Smooth muscle cell (in vitro differentiated cells): ENCODE data around the gene BEND7. TPM values are rescaled to one million over a fixed set of nuclear protein-coding genes. Genes with fewer than 3 reads are reported as not detected.
"Not testable (repeated sequence)": the region's sequence is repeated elsewhere in the genome, so short reads cannot be mapped to it uniquely, and the experiment has no call there.

Source experiments
- DNase-seq: peaks from one replicate; lab custom pipeline; 2025; ENCODE audit not compliant: unreplicated experiment; lab: John Stamatoyannopoulos, UW
- H2AFZ ChIP-seq: fragments of 200-600 bp; sonication (generic); 2 replicates; pipeline ENCODE4 v1.6.0; 2016; ENCODE audit warnings: antibody characterized with exemption, low read depth, mild to moderate bottlenecking
- H3F3A ChIP-seq: fragments of 200-600 bp; sonication (generic); 2 replicates; pipeline ENCODE4 v1.6.0; 2017; ENCODE audit warnings: antibody characterized with exemption, low read depth
- H3K27ac ChIP-seq: fragments of 200-600 bp; sonication (generic); 2 replicates; pipeline ENCODE4 v1.5.1; 2016; ENCODE audit warnings: low read depth, mild to moderate bottlenecking
- H3K27me3 ChIP-seq: fragments of 200-600 bp; sonication (generic); 2 replicates; pipeline ENCODE4 v1.6.1; 2016; ENCODE audit warnings: low read depth, mild to moderate bottlenecking
- H3K36me3 ChIP-seq: fragments of 200-600 bp; sonication (generic); 2 replicates; pipeline ENCODE4 v1.5.1; 2016; ENCODE audit warnings: low read depth
- H3K4me1 ChIP-seq: fragments of 200-600 bp; sonication (generic); 2 replicates; pipeline ENCODE4 v1.5.1; 2016; ENCODE audit warnings: low read depth
- H3K4me2 ChIP-seq: fragments of 200-600 bp; sonication (generic); 2 replicates; pipeline ENCODE4 v1.6.0; 2016; ENCODE audit warnings: mild to moderate bottlenecking
- H3K4me3 ChIP-seq: fragments of 200-600 bp; sonication (generic); 2 replicates; pipeline ENCODE4 v1.5.1; 2016; ENCODE audit warnings: mild to moderate bottlenecking
- H3K79me2 ChIP-seq: fragments of 200-600 bp; sonication (generic); 2 replicates; pipeline ENCODE4 v1.6.0; 2016; ENCODE audit warnings: low read depth, mild to moderate bottlenecking
- H3K9ac ChIP-seq: fragments of 200-600 bp; sonication (generic); 2 replicates; pipeline ENCODE4 v1.6.0; 2016; ENCODE audit warnings: low read depth
- H3K9me3 ChIP-seq: fragments of 200-600 bp; sonication (generic); replicated peaks from 2 replicates; pipeline ENCODE4 v1.5.1; 2016; ENCODE audit warnings: low read depth
- H4K20me1 ChIP-seq: fragments of 200-600 bp; sonication (generic); 2 replicates; pipeline ENCODE4 v1.6.0; 2016; ENCODE audit warnings: low read depth
- CTCF ChIP-seq: fragments of 200-600 bp; sonication (generic); IDR thresholded peaks from 2 replicates; pipeline ENCODE4 v1.5.1; 2017; ENCODE audit warnings: borderline replicate concordance, mild to moderate bottlenecking, antibody characterized with exemption; ENCODE audit not compliant: insufficient read depth, poor library complexity, severe bottlenecking
- WGBS: methylation state at CpG from one replicate; pipeline ENCODE4 v1.1.7; 2016; ENCODE audit warnings: low lambda C conversion rate; 5-methylcytosine and 5-hydroxymethylcytosine counted together
- polyA plus RNA-seq: library from polyadenylated mRNA; unstranded; fragments of >200 nt; fragmentation: Nextera tagmentation; extraction: Ambion mirVana; gene quantifications from 2 replicates; pipeline ENCODE4 v1.2.1, GENCODE V29; 2016
- total RNA-seq: library from RNA; depleted of rRNA; stranded (reverse); fragments of >200 nt; gene quantifications from 2 replicates; pipeline ENCODE4 v1.2.3, GENCODE V29; 2014

BEND7 gene
- total and polyA plus RNA-seq, 2 experiments from 2014 or later = 1.7 to 5.8 TPM

DNA sequence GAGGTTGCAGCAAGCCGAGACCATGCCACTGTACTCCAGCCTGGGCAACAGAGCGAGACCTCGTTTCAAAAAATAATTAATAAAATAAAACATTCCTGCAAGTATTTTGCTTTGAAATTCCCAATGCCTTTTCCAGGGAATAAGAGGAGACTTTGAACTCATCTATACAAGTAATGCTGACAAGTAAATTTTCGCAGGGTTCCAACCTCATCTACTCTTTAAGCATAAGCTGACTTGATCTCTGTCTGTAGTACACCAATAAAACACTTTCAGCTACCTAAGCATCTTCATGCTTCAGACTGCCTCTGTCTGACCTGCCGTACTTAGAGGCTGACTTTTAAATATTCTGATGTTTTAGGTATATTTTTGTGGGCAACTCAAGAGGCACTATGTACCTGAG is 13.7 kb upstream of the BEND7 start:
- Histone ChIP-seq H3K27me3 (peaks cover 32% of the 10 kb centered on the region), H2AFZ (no peak overlapping the region), H3K79me2 (no peaks in the 10 kb centered on the region), H3K4me3 (no peak overlapping the region), H3K36me3 (no peaks in the 10 kb centered on the region), H3K4me2 (no peak overlapping the region), H3K27ac (no peak overlapping the region), H3K4me1 (no peaks in the 10 kb centered on the region), H3K9ac (no peak overlapping the region), H3F3A (no peaks in the 10 kb centered on the region), H4K20me1 (no peaks in the 10 kb centered on the region), H3K9me3 (no peaks in the 10 kb centered on the region)
- 90% methylated on average over 5 of the region's 5 CpGs for WGBS
- TF ChIP-seq CTCF = no peak
- no peak for DNase-seq

DNA sequence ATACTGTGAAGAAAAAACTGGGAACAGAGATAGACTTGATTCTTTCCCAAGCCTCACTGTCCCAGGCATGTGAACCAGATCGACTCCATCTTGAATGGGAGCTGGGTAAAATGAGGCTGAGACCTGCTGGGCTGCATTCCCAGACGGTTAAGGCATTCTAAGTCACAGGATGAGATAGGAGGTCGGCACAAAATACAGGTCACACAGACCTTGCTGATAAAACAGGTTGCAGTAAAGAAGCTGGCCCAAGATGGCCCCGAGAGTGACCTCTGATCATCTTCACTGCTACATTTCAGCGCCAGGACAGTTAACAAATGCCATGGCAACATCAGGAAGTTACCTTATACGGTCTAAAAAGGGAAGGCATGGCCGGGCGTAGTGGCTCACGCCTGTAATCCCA is 9.2 kb upstream of the BEND7 start:
- not testable (repeated sequence) for H3K79me2 ChIP-seq, H3K9me3 ChIP-seq, H3F3A ChIP-seq, H3K4me2 ChIP-seq, H4K20me1 ChIP-seq, H3K4me3 ChIP-seq, H3K4me1 ChIP-seq, H3K36me3 ChIP-seq, H3K27ac ChIP-seq, H2AFZ ChIP-seq, H3K9ac ChIP-seq, DNase-seq
- H3K27me3 ChIP-seq = peaks cover 23% of the 10 kb centered on the region
- 75% methylated on average over 9 of the region's 9 CpGs for whole genome bisulfite sequencing

- Histone ChIP-seq H3K27ac (no peak overlapping the region), H3K36me3 (no peaks in the 10 kb centered on the region), H3K9me3 (no peaks in the 10 kb centered on the region), H3K27me3 (peaks cover 15% of the 10 kb centered on the region), H3K4me2 (no peak overlapping the region), H3F3A (no peaks in the 10 kb centered on the region), H2AFZ (peak overlapping the region; percentile 4), H3K9ac (no peak overlapping the region), H4K20me1 (no peaks in the 10 kb centered on the region), H3K4me3 (no peak overlapping the region), H3K79me2 (no peaks in the 10 kb centered on the region), H3K4me1 (peaks cover 3% of the 10 kb centered on the region)
- DNase-seq = peak; percentile 4
- peak; percentile 54 for TF ChIP-seq CTCF
- WGBS = 56% methylated on average over 11 of the region's 11 CpGs
Observed at GRCh38 chr10:13536674-13537366, 8.0 kb upstream of the BEND7 start.

DNA sequence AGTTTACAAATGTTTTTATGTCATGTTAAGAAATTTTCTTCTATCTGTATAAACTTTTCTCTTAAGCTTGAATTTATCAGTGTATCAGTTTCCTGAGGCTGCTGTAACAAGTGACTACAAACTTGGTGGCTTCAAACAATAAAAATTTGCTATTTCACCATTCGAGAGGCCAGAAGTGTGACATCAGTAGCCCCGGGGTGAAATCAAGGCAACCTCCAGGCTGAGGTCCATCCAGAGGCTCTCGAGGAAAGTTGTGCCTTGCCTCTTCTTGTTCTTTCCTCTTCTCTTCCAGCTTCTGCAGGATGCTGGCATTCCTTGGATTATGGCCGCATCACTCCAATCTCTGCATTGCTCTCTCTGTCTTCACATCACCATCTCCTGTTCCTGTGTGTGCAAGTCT is 6.5 kb upstream of the BEND7 start:
- no peak for DNase-seq
- Histone ChIP-seq H3K27me3 (peaks cover 5% of the 10 kb centered on the region), H3K9ac (no peak overlapping the region), H3F3A (no peaks in the 10 kb centered on the region), H3K27ac (no peak overlapping the region), H3K36me3 (no peaks in the 10 kb centered on the region), H3K9me3 (no peaks in the 10 kb centered on the region), H4K20me1 (no peaks in the 10 kb centered on the region), H2AFZ (no peak overlapping the region), H3K4me3 (no peak overlapping the region), H3K4me1 (peaks cover 3% of the 10 kb centered on the region), H3K79me2 (no peaks in the 10 kb centered on the region), H3K4me2 (no peak overlapping the region)
- TF ChIP-seq CTCF = no peak
- 94% methylated on average over 4 of the region's 4 CpGs for WGBS
